ENCODE data around the gene ACOX3.

DNA sequence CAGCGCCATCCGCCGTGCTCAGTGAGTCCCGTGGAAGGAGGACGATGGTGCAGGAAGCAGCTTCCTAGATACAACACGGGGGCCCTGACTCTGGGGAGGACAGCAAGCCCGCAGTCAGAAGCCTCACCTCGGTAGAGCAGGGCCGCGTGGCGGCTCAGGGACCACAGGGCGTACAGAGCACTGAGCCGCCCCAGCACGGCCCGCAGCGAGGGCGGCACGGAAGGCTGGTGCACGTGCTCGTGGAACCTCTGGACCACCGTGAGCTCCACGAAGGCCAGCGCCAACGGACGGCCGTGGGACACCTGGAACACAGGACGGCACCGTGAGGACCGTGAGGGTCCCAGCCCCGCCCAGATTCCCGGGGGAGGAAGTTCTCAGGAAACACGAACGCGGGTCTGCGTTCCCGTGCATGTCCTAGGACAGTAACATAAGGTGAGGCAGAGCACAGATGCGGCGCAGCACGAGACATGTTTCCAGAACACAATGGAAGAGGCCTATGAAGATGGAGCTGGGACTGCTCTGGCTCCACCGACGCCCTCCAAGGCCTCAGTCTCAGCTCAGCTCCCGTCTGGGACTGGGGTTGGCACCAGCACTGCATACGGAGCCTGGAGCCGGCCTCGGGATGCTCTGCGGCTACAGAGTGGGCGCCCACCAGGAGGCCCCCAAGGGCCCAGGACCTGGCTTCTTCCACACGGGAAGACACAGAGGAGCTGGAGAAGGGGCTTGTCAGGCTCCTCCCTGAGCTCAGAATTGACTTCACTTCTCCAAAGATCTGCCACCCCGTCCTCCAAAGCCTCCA, 65.5 kb downstream of the ACOX3 start:
- TF ChIP-seq POLR2AphosphoS2 (conservative IDR thresholded peaks at IDR 0.05; ENCODE audit: low read length): no peak
- TF ChIP-seq POLR2A (IDR thresholded peaks at IDR 0.05; ENCODE audit: low read length): no peak
- TF ChIP-seq ZSCAN20 (CRISPR knock-in tag; IDR thresholded peaks at IDR 0.05): no peak
- TF ChIP-seq PHF8 (IDR thresholded peaks at IDR 0.05; ENCODE audit: borderline replicate concordance, low read depth): no peak
- TF ChIP-seq, protein P1, sequence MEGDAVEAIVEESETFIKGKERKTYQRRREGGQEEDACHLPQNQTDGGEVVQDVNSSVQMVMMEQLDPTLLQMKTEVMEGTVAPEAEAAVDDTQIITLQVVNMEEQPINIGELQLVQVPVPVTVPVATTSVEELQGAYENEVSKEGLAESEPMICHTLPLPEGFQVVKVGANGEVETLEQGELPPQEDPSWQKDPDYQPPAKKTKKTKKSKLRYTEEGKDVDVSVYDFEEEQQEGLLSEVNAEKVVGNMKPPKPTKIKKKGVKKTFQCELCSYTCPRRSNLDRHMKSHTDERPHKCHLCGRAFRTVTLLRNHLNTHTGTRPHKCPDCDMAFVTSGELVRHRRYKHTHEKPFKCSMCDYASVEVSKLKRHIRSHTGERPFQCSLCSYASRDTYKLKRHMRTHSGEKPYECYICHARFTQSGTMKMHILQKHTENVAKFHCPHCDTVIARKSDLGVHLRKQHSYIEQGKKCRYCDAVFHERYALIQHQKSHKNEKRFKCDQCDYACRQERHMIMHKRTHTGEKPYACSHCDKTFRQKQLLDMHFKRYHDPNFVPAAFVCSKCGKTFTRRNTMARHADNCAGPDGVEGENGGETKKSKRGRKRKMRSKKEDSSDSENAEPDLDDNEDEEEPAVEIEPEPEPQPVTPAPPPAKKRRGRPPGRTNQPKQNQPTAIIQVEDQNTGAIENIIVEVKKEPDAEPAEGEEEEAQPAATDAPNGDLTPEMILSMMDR (IDR thresholded peaks at IDR 0.05): no peak
- no peak for TF ChIP-seq MYC (IDR thresholded peaks at IDR 0.05; ENCODE audit: borderline replicate concordance, low read length)
- no peak for TF ChIP-seq MAFK (IDR thresholded peaks at IDR 0.05; ENCODE audit: partially characterized antibody)
- no peak for TF ChIP-seq CEBPB (IDR thresholded peaks at IDR 0.05)
